GM19395 (cell line): ENCODE results near the gene ZNF619.

ENCODE experiments used
- ATAC-seq: cut with Tn5 transposase; IDR thresholded peaks from one replicate; pipeline ENCODE4 v1.9.1; 2021; ENCODE audit warnings: mild to moderate bottlenecking, moderate library complexity; ENCODE audit not compliant: unreplicated experiment

Gene ZNF619

GRCh38 chr3:40524568-40525285, 47.8 kb downstream of the ZNF619 start, which contains the start of gene ZNF621:
TSS of gene ZNF621 (plus strand) at chr3:40524960. CDS start at chr3:40525841, 881 bp downstream.
- peak; percentile 97 for ATAC-seq

GRCh38 chr3:40528426-40528825, 51.5 kb downstream of the ZNF619 start:
- no peak for ATAC-seq

GRCh38 chr3:40532252-40532651, 55.3 kb downstream of the ZNF619 start:
- ATAC-seq: no peak

GRCh38 chr3:40534283-40534682, 57.4 kb downstream of the ZNF619 start:
- ATAC-seq: no peak
